ENCODE measurements around the gene TSPAN32. TPM values are rescaled to one million over a fixed set of nuclear protein-coding genes. Genes with fewer than 3 reads are reported as not detected.
A peak's percentile ranks its signal among the peaks of the same experiment; 100 is the strongest.

Gene TSPAN32
- total RNA-seq, 1 donor from 2014 or later: not detected

GRCh38 chr11:2268729-2269600 lies 32.8 kb upstream of the TSPAN32 start:
- no peak for DNase-seq (ENCODE audit: low read depth)
- TF ChIP-seq, protein P1, sequence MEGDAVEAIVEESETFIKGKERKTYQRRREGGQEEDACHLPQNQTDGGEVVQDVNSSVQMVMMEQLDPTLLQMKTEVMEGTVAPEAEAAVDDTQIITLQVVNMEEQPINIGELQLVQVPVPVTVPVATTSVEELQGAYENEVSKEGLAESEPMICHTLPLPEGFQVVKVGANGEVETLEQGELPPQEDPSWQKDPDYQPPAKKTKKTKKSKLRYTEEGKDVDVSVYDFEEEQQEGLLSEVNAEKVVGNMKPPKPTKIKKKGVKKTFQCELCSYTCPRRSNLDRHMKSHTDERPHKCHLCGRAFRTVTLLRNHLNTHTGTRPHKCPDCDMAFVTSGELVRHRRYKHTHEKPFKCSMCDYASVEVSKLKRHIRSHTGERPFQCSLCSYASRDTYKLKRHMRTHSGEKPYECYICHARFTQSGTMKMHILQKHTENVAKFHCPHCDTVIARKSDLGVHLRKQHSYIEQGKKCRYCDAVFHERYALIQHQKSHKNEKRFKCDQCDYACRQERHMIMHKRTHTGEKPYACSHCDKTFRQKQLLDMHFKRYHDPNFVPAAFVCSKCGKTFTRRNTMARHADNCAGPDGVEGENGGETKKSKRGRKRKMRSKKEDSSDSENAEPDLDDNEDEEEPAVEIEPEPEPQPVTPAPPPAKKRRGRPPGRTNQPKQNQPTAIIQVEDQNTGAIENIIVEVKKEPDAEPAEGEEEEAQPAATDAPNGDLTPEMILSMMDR (conservative IDR thresholded peaks at IDR 0.05; ENCODE audit: low read depth, low read length): no peak

GRCh38 chr11:2269601-2270321 lies 32.1 kb upstream of the TSPAN32 start:
- TF ChIP-seq, protein P1 (conservative IDR thresholded peaks at IDR 0.05; ENCODE audit: low read depth, low read length): no peak
- DNase-seq (ENCODE audit: low read depth): no peak
- H3K4me3 ChIP-seq (ENCODE audit: low read depth, low read length): peak overlapping the region; percentile 31

More at GRCh38 chr11:2268729-2269600, 32.8 kb upstream of the TSPAN32 start:
- peak overlapping the region; percentile 31 for H3K4me3 ChIP-seq (ENCODE audit: low read depth, low read length)

DNA sequence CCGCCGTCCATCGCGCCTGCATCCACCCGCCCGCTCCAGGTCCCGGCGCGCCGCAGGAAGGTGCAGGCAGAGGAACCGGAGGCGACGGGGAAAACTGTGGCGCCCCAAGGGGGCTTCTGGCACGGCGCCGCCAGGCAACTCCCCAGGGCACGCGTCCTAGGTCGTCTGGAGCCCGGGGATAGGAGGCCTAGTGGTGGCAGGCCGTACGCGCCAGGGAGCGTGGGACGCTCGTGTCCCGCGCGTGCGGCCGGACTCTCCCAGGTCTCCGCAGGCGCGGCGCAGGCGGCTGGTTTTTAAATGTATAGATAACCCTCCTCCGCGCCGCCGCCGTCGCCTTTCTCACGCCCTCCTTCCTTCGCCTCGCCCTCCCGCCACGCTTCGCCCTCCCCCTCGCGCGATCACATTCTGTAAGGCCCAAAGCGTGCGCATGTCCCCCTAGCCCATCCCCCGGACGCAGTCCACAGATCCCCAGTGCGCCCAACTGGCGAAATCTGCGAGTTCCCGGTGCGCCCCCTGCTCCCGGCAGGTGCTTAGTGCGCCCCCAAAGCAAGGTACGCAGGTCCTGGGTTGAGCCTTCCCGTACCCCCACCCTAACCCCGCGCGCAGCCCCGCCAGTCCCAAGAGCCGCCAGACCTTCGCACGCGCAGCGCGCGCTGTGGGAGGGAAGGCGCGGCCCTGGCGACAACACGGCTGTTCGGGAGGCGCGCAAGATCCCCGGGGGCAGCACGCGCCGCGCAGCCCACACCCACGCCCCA lies 31.3 kb upstream of the TSPAN32 start, which contains the start of gene ASCL2:
Gene ASCL2, minus strand, starts transcription at position 267 of the 755 bp plus-strand sequence. Its CDS starts 256 bp downstream, at position 11.
- TF ChIP-seq, protein P1 (conservative IDR thresholded peaks at IDR 0.05; ENCODE audit: low read depth, low read length): no peak
- DNase-seq (ENCODE audit: low read depth): no peak
- peak within 1 kb of the TSS; percentile 31 for H3K4me3 ChIP-seq (ENCODE audit: low read depth, low read length)

DNA sequence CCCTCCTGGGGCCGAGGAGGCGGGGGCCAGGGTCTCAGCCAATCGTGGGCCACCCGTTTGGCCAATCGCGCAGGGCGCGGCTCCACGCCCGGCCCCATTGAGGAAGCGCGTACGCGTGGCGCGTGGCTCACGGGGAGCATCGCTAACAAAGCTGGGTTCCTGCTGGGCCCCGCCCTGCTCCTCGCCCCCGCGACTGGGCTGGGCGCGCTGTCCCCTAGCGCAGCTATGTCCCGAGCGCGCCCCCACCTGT lies 30.8 kb upstream of the TSPAN32 start:
- DNase-seq (ENCODE audit: low read depth): no peak
- TF ChIP-seq, protein P1 (conservative IDR thresholded peaks at IDR 0.05; ENCODE audit: low read depth, low read length): no peak
- no peak overlapping the region for H3K4me3 ChIP-seq (ENCODE audit: low read depth, low read length)

- TF ChIP-seq, protein P1 (conservative IDR thresholded peaks at IDR 0.05; ENCODE audit: low read depth, low read length): no peak
- no peak overlapping the region for H3K4me3 ChIP-seq (ENCODE audit: low read depth, low read length)
- DNase-seq (ENCODE audit: low read depth): no peak
These were observed 30.2 kb upstream of the TSPAN32 start for GRCh38 chr11:2271327-2272227.

All from epithelial cell of proximal tubule (primary cell).